HepG2 (cell line): ENCODE measurements around the gene CACNA1I. TPM values are rescaled to one million over a fixed set of nuclear protein-coding genes. Genes with fewer than 3 reads are reported as not detected.
A peak's percentile ranks its signal among the peaks of the same experiment; 100 is the strongest.

Experiments used
- CAMTA2 ChIP-seq: sonication (generic); formaldehyde crosslinking; IDR thresholded peaks from 2 replicates; pipeline ENCODE4 v1.4.0; 2020; ENCODE audit warnings: mild to moderate bottlenecking, missing genetic modification reagents, borderline replicate concordance
- KDM5B ChIP-seq: sonication (generic); formaldehyde crosslinking; IDR thresholded peaks from 2 replicates; pipeline ENCODE4 v1.4.0; 2020; ENCODE audit warnings: missing genetic modification reagents, mild to moderate bottlenecking, borderline replicate concordance
- MAFG ChIP-seq: sonication (generic); formaldehyde crosslinking; IDR thresholded peaks from 2 replicates; pipeline ENCODE4 v1.5.1; 2020; ENCODE audit warnings: mild to moderate bottlenecking, missing genetic modification reagents
- MAZ ChIP-seq, 2 experiments: sonication (generic) in 1 of 2; formaldehyde crosslinking in 1 of 2; IDR thresholded peaks; 2 replicates each; pipeline versions ENCODE4 v1.5.0 to v1.6.1; 2012 to 2020; ENCODE audit warnings: low read depth in 2 of 2, mild to moderate bottlenecking in 2 of 2, borderline replicate concordance in 1 of 2, improper control_type of control experiment in 1 of 2, low read length in 1 of 2, missing genetic modification reagents in 1 of 2, moderate library complexity in 1 of 2
- POLR2A ChIP-seq, 2 experiments: IDR thresholded peaks; 2 replicates each; pipeline ENCODE4 v1.6.1; 2011; ENCODE audit warnings: low read depth in 2 of 2, low read length in 2 of 2, mild to moderate bottlenecking in 1 of 2, moderate library complexity in 1 of 2; ENCODE audit not compliant: insufficient read depth in 1 of 2
- SIX4 ChIP-seq: sonication (generic); formaldehyde crosslinking; IDR thresholded peaks from 2 replicates; pipeline ENCODE4 v1.4.0; 2020; ENCODE audit warnings: missing genetic modification reagents
- ZFP36L1 ChIP-seq: sonication (generic); formaldehyde crosslinking; IDR thresholded peaks from 2 replicates; pipeline ENCODE4 v1.8.0; 2022; ENCODE audit warnings: mild to moderate bottlenecking, missing genetic modification reagents, moderate library complexity
- ZNF383 ChIP-seq: sonication (generic); formaldehyde crosslinking; IDR thresholded peaks from 2 replicates; pipeline ENCODE4 v1.4.0; 2020; ENCODE audit warnings: missing genetic modification reagents, mild to moderate bottlenecking, borderline replicate concordance
- ZNF562 ChIP-seq: sonication (generic); formaldehyde crosslinking; IDR thresholded peaks from 2 replicates; pipeline ENCODE4 v1.8.0; 2022; ENCODE audit warnings: missing genetic modification reagents, borderline replicate concordance
- ZNF678 ChIP-seq: sonication (generic); formaldehyde crosslinking; IDR thresholded peaks from 2 replicates; pipeline ENCODE4 v1.4.0; 2020; ENCODE audit warnings: mild to moderate bottlenecking, missing genetic modification reagents
- ZNF710 ChIP-seq: sonication (generic); formaldehyde crosslinking; IDR thresholded peaks from 2 replicates; pipeline ENCODE4 v1.5.0; 2020; ENCODE audit warnings: mild to moderate bottlenecking, missing genetic modification reagents, borderline replicate concordance
- ZNF775 ChIP-seq: sonication (generic); formaldehyde crosslinking; IDR thresholded peaks from 2 replicates; pipeline ENCODE4 v1.4.0; 2020; ENCODE audit warnings: missing genetic modification reagents, mild to moderate bottlenecking, moderate library complexity, borderline replicate concordance
- ZNF891 ChIP-seq: sonication (generic); formaldehyde crosslinking; IDR thresholded peaks from 2 replicates; pipeline ENCODE4 v1.5.0; 2020; ENCODE audit warnings: mild to moderate bottlenecking, missing genetic modification reagents
- polyA plus RNA-seq, 8 experiments: library from polyadenylated mRNA; depleted of rRNA in 3 of 8; stranded (reverse) in 7 of 8; unstranded in 1 of 8; fragments of >200 nt; fragmentation: Illumina TruSeq in 4 of 8; extraction: Trizol in 4 of 8; gene quantifications; 2 replicates each; pipeline versions ENCODE4 v1.2.1 to v1.2.3, GENCODE V29; 2011 to 2016; ENCODE audit warnings: low read depth in 4 of 8, missing spikeins in 1 of 8, mixed read lengths in 1 of 8; ENCODE audit not compliant: insufficient read depth in 1 of 8
- total RNA-seq, 5 experiments: library from RNA; depleted of rRNA; stranded (reverse); fragments of >200 nt; fragmentation: Illumina TruSeq; extraction: Trizol; gene quantifications; 2 replicates each; pipeline ENCODE4 v1.2.3, GENCODE V29; 2016; ENCODE audit warnings: low read depth in 1 of 5
- TF ChIP-seq, protein P1 (sequence below): sonication (generic); formaldehyde crosslinking; conservative IDR thresholded peaks from 2 replicates; pipeline ENCODE4 v1.4.0; 2020; ENCODE audit warnings: missing genetic modification reagents
- TF ChIP-seq, protein P2 (sequence below): sonication (generic); formaldehyde crosslinking; IDR thresholded peaks from 2 replicates; pipeline ENCODE4 v1.4.0; 2020; ENCODE audit warnings: mild to moderate bottlenecking, low read depth, missing genetic modification reagents
- TF ChIP-seq, protein P3 (sequence below): sonication (generic); formaldehyde crosslinking; IDR thresholded peaks from 2 replicates; pipeline ENCODE4 v1.4.0; 2020; ENCODE audit warnings: low read depth, mild to moderate bottlenecking, missing genetic modification reagents
- TF ChIP-seq, protein P4 (sequence below): IDR thresholded peaks from 2 replicates; pipeline ENCODE4 v1.6.1; 2016; ENCODE audit warnings: mild to moderate bottlenecking, missing biosample characterization, missing genetic modification reagents

The CACNA1I gene
- total and polyA plus RNA-seq, 2 of the 13 experiments (the other 11 are each of a cell fraction or from before 2014, with no cell fraction given), result not detected

- TF ChIP-seq ZNF710 (peak; percentile 77; the same call in 1 of the 2 replicates), ZNF383 (CRISPR knock-in tag) (no peak), ZNF891 (no peak), ZNF678 (CRISPR knock-in tag) (no peak), MAFG (peak; percentile 44; the same call in 1 of the 2 replicates), MAZ (IDR thresholded peaks at IDR 0.05; ENCODE audit: borderline replicate concordance, low read depth, low read length) (peak; percentile 82), MAZ (CRISPR knock-in tag; IDR thresholded peaks at IDR 0.05; ENCODE audit: low read depth) (0 out of 2 replicates have a peak, but pooled peaks have one; percentile 75), POLR2A (IDR thresholded peaks at IDR 0.05; ENCODE audit: insufficient read depth in 1 of 2, low read depth in 2 of 2, low read length in 2 of 2) (peak; percentile 85 to 91), ZFP36L1 (CRISPR knock-in tag) (peak; percentile 91), KDM5B (CRISPR knock-in tag) (peak; percentile 67; the same call in 1 of the 2 replicates), ZNF562 (CRISPR knock-in tag) (no peak), SIX4 (CRISPR knock-in tag) (peak; percentile 85), CAMTA2 (CRISPR knock-in tag) (no peak), ZNF775 (CRISPR knock-in tag) (no peak)
- TF ChIP-seq, protein P1, sequence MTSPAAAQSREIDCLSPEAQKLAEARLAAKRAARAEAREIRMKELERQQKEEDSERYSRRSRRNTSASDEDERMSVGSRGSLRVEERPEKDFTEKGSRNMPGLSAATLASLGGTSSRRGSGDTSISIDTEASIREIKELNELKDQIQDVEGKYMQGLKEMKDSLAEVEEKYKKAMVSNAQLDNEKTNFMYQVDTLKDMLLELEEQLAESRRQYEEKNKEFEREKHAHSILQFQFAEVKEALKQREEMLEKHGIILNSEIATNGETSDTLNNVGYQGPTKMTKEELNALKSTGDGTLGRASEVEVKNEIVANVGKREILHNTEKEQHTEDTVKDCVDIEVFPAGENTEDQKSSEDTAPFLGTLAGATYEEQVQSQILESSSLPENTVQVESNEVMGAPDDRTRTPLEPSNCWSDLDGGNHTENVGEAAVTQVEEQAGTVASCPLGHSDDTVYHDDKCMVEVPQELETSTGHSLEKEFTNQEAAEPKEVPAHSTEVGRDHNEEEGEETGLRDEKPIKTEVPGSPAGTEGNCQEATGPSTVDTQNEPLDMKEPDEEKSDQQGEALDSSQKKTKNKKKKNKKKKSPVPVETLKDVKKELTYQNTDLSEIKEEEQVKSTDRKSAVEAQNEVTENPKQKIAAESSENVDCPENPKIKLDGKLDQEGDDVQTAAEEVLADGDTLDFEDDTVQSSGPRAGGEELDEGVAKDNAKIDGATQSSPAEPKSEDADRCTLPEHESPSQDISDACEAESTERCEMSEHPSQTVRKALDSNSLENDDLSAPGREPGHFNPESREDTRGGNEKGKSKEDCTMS, result no peak
- TF ChIP-seq, protein P2, sequence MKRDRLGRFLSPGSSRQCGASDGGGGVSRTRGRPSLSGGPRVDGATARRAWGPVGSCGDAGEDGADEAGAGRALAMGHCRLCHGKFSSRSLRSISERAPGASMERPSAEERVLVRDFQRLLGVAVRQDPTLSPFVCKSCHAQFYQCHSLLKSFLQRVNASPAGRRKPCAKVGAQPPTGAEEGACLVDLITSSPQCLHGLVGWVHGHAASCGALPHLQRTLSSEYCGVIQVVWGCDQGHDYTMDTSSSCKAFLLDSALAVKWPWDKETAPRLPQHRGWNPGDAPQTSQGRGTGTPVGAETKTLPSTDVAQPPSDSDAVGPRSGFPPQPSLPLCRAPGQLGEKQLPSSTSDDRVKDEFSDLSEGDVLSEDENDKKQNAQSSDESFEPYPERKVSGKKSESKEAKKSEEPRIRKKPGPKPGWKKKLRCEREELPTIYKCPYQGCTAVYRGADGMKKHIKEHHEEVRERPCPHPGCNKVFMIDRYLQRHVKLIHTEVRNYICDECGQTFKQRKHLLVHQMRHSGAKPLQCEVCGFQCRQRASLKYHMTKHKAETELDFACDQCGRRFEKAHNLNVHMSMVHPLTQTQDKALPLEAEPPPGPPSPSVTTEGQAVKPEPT, result peak; percentile 87; the same call in 1 of the 2 replicates
- TF ChIP-seq, protein P3, sequence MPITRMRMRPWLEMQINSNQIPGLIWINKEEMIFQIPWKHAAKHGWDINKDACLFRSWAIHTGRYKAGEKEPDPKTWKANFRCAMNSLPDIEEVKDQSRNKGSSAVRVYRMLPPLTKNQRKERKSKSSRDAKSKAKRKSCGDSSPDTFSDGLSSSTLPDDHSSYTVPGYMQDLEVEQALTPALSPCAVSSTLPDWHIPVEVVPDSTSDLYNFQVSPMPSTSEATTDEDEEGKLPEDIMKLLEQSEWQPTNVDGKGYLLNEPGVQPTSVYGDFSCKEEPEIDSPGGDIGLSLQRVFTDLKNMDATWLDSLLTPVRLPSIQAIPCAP, result no peak
- TF ChIP-seq, protein P4, sequence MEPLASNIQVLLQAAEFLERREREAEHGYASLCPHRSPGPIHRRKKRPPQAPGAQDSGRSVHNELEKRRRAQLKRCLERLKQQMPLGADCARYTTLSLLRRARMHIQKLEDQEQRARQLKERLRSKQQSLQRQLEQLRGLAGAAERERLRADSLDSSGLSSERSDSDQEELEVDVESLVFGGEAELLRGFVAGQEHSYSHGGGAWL (CRISPR knock-in tag), result 0 out of 2 replicates have a peak, but pooled peaks have one; percentile 71
These were observed 38.1 kb upstream of the CACNA1I start, which contains the start of gene RPS19BP1 (continued) for GRCh38 chr22:39532215-39533073.
